Hematopoietic multipotent progenitor cell treated with erythropoietin and hydrocortisone succinate and interleukin-3 and kit ligand, for 6 days (in vitro differentiated cells): ENCODE data around the gene PLEKHH2.
"Not testable (repeated sequence)": the region's sequence is repeated elsewhere in the genome, so short reads cannot be mapped to it uniquely, and the experiment has no call there.

ENCODE experiments used
- DNase-seq: peaks from one replicate; pipeline ENCODE4 v3.0.0-alpha.2; 2015

The PLEKHH2 gene

GRCh38 chr2:43637030-43637803 is at the start of gene PLEKHH2:
PLEKHH2 (plus strand) TSS chr2:43637260; CDS start chr2:43644674, 7,414 bp downstream.
- peak; percentile 89 for DNase-seq

DNA sequence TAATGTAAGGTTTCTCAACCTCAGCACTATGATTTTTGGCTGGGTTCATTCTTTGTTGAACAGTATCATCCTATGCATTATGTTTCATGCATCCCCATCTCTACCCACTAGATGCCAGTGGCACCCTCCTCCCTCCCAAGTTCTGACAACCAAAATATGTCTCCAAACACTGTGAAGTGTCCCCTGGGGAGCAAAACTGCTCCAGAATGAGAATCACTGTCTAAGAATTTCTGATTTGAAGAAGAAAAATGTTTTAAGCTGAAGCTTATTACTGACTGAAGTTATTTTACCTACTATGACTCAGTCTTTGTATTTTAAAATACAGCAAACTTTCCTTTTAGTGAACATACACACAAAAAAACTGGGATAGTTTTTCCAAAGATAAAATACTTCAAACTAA is 44.6 kb upstream of the PLEKHH2 start:
- peak; percentile 27 for DNase-seq

GRCh38 chr2:43593254-43593653 is 43.8 kb upstream of the PLEKHH2 start:
- no peak for DNase-seq

DNA sequence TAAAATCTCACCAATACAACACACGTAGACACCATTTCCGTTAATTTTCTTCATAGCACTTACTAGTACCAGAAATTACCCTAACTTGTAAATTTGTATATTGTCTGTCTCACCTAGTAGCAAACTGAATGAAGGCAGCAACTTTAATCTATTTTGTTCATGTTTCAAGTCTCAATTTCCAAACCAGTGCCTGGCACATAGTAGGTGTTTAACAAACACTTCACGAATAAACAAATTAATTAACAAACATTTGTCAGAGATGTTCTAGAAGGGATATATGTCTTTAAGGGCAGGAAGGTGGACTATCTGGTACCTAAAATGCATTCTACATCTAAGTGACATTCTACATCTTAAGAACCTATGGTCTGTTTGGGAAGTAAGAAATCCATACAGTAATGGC is 42.2 kb upstream of the PLEKHH2 start:
- DNase-seq: no peak

DNA sequence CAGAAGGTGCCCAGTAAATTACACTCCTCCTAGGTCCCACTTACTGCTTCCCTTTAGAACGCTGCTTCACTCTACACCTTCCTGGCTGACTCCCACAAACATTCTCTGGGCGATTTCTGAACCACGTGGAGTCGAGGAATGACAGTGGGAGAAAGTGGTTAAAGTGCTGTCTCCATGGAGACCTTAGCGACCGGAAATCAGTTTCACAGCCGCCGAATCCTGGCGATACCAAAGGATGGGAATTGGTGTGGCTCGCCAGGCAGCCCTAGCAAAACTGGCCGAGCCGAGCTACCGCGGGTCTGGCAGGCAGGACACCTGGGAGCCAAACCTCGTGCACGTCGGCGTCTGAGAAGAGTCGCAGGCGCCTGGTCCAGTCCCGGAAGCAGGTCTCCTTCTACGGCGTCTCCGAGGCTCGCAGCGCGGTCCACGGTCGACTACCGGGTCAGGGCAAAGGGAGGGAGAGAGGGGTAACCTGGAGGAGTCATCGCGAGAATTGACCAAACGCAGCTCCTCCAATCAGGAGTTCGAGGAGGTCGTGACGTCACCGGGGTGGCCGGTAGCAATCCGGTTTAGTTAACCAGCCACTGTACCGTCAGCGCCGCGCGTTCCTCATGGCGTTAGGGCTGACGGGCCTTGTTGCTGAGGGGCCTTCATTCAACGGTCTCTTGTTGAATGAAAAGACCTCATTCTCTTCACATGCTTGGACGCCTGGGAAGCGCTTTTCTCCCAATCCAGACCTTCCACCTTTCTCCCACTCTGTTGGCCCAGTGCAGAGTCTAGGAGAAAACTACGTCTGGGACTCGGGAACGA is 41.3 kb upstream of the PLEKHH2 start, which contains the start of gene THADA:
Gene THADA, minus strand, starts transcription at position 436 of the 810 bp plus-strand sequence. CDS start 3,646 bp downstream, outside the sequence.
- DNase-seq: peak; percentile 100

GRCh38 chr2:43600596-43600995 is 36.5 kb upstream of the PLEKHH2 start:
- DNase-seq: not testable (repeated sequence)

GRCh38 chr2:43604674-43605073 is 32.4 kb upstream of the PLEKHH2 start:
- DNase-seq: no peak

DNA sequence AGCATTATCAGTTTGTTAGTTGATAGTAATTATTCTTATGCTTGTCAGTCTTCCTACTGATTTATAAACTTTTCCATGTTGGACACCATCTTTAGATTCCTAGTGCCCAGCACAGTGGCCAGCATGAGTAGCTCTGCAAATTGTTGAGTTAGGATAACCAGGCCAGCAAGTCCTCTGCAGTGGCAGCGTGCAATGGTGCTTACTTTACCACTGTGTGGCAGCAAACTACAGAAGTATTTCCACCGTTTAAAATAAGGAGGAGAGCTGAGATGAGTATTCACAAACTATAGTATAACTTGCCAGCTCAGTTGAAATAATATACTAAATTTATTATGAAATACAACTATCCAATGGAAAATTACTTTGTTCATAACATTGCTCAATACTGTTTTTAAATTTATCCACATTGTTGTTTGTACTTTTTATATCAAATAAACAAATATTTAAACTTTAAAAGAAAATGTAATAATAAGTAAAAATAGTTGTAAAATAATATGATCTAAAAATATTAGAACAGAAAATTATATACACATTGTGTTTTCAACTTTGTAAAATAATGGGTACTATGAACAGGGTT is 31.9 kb upstream of the PLEKHH2 start:
- DNase-seq: peak; percentile 79

GRCh38 chr2:43605851-43606250 is 31.2 kb upstream of the PLEKHH2 start:
- DNase-seq: no peak

GRCh38 chr2:43609290-43609918 is 27.7 kb upstream of the PLEKHH2 start:
- DNase-seq: peak; percentile 86

DNA sequence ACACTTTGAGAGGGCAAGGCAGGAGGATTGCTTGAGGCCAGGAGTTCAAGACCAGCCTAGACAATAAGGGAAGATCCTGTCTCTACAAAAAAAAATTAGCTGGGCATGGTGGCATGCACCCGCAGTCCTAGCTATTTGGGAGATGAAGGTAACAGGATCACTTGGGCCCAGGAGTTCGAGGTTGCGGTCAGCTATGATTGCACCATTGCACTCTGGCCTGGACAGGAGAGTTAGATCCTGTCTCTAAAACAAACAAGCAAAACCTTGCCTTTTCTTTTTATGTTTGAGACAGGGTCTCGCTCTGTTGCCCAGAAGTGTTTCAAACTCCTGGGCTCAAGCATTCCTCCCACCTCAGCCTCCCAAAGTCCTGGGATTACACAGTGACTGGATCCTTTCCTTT is 26.7 kb upstream of the PLEKHH2 start:
- no peak for DNase-seq

DNA sequence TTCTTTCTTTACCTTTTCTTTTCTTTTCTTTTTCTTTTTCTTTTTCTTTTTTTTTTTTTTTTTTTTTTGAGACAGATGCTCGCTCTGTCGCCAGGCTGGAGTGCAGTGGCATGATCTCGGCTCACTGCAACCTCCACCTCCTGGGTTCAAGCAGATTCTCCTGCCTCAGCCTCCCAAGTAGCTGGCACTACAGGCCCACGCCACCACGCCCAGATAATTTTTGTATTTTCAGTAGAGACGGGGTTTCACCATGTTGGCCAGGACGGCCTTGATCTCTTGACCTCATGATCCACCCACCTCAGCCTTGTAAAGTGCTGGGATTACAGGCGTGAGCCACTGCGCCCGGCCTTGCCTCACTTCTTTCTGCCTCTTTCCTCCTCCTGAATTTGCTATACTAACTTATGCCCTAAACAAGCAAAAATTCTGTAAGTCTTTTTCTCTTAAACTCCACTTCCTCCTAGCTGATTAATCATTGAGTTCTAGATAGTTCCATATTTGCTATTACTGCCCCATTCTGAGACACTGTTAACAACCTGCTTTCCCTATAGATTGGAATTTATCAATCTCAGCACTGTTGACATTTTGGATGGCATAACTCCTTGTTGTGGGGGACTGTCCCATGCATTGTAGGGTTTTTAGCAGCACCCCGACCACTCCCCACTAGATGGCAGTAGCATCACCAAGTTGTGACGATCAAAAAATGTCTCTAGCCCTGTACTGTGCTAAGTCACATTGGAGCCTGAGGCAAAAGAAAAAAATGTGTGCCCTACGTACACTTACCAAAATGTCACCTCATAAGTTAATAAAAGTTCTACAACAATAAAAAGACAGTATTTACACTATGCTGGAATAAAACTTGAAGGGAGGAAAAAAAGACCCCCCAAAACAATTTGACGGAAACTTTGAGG is 24.8 kb upstream of the PLEKHH2 start:
- peak; percentile 89 for DNase-seq

DNA sequence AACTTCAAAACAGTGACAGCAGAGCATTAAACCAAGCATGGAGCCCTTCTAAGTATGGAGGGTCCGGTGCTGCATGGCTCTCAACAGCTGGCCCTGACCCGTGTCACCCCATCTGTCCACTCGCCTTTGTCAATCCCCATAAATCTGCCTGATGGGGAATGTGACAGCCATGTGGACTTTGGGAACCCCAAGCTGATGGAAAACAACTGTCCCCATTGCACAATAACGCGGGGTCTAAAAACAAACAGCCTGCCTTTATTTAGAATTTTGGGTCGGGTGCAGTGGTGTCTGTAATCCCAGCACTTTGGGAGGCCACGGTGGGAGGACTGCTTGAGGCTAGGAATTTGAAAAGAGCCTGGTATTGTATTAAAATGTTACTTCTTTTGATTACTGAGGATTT is 24.1 kb upstream of the PLEKHH2 start:
- no peak for DNase-seq

GRCh38 chr2:43616967-43617680 is 19.9 kb upstream of the PLEKHH2 start:
- no peak for DNase-seq

GRCh38 chr2:43619511-43619910 is 17.5 kb upstream of the PLEKHH2 start:
- DNase-seq: no peak

GRCh38 chr2:43622931-43623451 is 14.1 kb upstream of the PLEKHH2 start:
- DNase-seq: no peak

DNA sequence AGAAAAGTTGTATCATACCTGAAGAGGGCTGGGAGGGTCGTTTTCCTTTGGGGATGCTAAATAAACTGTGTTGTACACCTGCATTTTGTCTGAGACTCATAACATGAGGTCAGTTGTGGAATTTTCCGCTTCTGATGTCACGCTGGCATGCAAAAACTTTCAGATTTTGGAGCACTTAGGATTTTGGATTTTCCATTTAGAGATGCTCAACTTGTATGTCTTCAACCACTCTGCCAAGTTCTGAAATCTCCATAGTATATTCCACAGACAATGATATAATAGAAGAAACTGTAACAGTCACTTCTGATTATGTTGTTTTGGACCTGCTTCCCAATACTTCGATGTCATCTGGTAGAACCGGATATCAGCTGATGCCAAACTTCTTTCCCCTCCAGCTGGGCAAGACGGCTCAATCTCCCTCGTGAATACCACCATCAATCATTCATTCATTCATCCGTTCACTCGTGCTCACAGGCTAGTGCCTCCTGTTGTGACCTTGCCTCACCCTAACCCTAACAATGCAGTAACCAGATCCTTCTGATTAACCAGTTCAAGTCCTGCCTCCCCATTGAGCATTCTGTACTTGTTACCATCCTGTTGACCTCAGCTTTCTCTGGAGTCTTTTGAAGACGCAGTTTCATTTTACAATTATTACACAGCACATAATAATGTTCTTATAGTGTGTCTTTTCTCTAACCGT is 5.3 kb upstream of the PLEKHH2 start:
- no peak for DNase-seq

DNA sequence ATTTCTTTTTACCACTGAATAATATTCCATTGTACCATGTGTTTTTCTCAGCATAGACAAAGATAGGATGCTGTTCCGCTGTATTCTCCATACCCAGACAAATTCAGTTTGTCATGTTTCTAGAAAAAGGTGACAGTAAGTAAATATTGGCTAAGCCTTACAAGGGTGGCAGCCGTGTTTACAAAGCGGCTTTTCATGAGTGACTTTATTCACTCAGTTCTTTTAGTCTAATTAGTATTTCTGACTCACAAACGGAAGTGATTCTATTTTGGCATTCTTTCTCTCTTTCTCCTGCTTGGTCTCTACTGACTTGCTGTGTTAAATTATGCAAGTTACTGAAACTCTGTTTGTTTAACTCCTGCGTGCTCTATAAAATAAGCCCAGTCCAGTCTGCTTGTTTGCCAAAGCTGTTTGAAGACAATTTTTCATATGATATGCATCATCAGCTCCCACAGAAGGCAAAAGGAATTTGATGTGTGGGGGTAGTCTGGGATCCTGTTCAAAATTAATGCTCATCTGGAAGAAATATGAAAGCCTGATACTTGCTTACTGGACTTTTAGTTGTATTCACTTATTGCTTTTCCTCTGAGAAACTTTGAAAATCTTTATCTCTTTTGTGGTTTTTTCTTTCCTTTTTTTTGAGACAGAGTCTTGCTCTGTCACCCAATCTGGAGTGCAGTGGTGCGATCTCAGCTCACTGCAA is 2.3 kb upstream of the PLEKHH2 start:
- DNase-seq: no peak

DNA sequence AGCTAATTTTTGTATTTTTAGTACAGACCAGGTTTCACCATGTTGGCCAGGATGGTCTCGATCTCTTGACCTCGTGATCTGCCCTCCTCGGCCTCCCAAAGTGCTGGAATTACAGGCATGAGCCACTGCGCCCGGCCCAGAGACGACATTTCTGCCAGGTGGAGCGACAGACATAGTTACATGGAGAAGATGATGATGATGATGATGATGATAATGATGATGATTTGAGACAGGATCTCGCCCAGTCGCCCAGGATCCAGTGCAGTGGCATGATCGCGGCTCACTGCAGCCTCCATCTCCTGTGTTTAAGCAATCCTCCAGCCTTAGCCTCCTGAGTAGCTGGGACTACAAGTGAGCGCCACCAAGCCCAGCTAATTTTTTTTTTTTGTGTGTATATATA is 907 bp upstream of the PLEKHH2 start:
- DNase-seq: not testable (repeated sequence)

DNA sequence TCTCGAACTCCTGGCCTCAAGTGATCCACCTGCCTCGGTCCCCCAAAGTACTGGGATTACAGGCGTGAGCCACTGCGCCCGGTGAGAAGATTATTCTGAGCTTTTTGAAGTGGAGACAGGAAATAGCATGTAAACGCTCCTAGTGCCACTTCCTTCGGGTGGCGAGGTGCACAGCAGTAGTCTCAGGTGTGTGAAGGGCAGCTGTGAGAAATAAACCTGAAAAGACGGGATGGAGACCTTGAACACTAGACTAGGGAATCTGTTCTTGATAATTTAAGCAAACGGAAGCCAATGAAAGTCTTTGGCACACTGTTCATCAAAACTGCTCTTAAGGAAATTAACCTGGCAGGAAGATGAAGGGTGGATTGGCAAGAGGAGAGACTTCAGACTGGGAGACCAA is 439 bp upstream of the PLEKHH2 start:
- no peak for DNase-seq
